Measurements from ENCODE around the gene ALPK1.
"Not testable (repeated sequence)": the region's sequence is repeated elsewhere in the genome, so short reads cannot be mapped to it uniquely, and the experiment has no call there.

Gene ALPK1

DNA sequence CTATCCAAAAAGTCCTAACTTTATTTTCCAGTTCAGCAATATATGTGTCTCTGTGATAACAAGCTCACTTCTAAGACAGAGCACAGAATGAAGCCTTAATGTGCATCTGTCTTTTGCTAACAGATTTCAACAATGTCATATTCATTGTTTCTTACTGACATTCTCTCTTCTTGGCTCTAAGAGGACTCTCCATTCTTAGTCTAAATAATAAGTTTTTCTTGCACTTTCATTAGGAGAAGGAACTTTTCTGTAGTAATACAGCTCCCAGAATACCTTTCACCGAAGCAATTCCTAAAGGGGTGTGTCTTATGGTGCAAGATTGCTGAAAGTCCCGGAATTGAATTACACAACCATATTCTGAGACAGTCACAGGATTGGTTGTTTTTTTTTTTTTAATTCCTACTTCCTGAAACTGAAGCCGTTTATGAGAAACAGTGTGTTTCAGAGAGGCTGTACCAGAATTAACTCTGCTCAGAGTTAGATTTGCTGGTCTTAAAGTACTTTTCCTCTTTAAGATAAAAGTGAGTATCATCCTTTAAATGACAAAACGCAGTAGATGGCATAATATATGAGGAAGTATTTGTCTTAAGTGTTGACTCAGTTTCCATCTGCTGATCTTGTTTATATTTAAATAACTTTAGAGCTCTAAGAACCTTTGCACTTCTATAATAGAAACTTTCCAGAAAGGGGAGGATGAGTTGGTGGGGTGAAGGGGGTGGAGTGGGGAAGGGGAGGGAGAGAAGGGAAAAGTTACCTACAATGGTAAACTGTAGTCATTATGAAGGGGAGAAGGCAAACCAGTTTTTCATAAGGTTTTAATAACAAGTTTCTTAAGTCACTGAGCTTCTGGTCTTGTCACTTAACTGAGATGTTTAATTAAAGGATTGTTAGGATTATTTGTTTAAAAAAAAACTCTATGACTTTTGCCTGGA is at the start of gene ALPK1:
Gene ALPK1, plus strand, starts transcription at position 421 of the 932 bp plus-strand sequence.
- DNase-seq (ENCODE audit: low read depth in 2 of 2): no peak

- no peak for DNase-seq (ENCODE audit: low read depth in 2 of 2)
Measured at GRCh38 chr4:112251019-112251643, 46.0 kb upstream of the ALPK1 start.

DNA sequence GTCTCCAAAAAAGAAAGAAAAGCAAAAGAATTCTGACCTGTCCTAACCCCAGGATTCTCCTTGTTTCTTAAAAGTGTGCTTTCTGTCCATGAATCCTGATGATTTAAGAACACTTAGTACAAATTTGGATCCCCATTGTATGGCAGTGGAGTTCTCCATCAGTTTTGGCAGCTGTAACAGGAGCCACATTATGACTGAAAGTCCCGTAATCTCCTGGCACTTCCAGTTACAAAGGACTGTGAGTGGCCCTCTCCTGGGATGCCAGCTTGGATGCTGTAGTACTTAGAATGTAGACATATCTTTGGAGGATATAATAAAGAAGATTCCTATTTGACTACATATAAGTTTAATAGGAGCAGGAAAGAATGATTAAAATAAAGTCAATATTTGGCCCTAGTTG is 44.9 kb upstream of the ALPK1 start:
- DNase-seq (ENCODE audit: low read depth in 2 of 2): no peak

- DNase-seq (ENCODE audit: low read depth in 2 of 2): no peak
Measured at GRCh38 chr4:112253382-112254000, 43.7 kb upstream of the ALPK1 start.

DNA sequence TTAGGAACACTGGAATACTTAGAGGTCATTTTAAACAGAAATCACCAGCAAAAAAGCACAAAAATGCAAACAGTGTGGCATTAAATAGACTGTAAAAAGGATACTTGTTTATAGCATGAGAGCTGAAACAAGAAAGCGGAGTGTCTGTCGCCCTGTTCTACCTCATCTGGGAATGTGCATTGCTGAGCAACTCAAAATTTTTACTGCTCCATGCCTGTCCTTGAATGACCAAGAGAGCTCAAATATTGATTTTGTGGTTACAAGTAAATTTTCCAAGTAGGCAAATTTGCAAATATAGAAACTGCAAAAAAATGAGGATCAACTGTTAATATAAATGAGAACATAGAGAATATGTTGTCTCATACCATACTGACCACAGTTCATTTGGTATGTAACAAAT is 40.1 kb upstream of the ALPK1 start:
- no peak for DNase-seq (ENCODE audit: low read depth in 2 of 2)

DNA sequence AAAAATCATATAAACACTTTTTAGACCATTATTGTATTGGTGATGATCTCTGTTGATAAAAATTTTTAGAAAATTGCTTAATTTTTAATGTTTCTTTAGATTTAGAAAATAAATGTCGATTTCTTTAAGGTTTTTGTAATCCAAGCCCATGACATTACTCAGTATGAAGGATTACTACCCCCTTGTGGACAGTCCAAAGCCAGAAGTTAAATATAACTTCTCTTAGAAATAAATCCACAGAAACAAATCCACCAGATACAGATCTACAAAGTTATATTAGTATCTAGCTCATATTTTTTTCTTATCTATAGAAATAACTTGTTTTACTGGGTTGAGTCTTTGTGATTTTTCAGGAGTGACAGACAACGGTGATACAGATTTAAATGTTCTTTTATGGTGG is 30.3 kb upstream of the ALPK1 start:
- no peak for DNase-seq (ENCODE audit: low read depth in 2 of 2)

GRCh38 chr4:112270051-112270450 is 27.1 kb upstream of the ALPK1 start:
- DNase-seq (ENCODE audit: low read depth in 2 of 2): no peak

- DNase-seq (ENCODE audit: low read depth in 2 of 2): no peak
Measured at GRCh38 chr4:112270640-112271421, 26.3 kb upstream of the ALPK1 start.

- no peak for DNase-seq (ENCODE audit: low read depth in 2 of 2)
Measured at GRCh38 chr4:112272292-112272691, 24.9 kb upstream of the ALPK1 start.

GRCh38 chr4:112274959-112275358 is 22.2 kb upstream of the ALPK1 start:
- DNase-seq (ENCODE audit: low read depth in 2 of 2): no peak

DNA sequence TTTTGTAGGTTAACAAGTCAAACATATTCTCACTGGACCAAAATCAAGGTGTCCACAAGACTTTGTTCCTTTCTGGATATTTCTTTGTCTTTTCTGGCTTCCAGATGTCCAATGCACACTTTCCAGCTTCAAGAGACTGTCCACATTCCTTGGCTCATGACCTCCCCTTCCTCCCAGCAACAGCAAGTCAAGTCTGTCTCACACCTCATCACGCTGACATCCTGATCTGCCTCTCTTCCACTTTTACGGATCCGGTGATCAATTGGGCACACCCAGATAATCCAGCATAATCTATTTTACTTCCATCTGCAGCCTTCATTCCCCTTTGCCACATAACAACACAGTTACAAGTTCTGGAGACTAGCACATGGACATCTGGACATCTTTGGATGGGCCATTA is 21.1 kb upstream of the ALPK1 start:
- no peak for DNase-seq (ENCODE audit: low read depth in 2 of 2)

- DNase-seq (ENCODE audit: low read depth in 2 of 2): no peak
Measured at GRCh38 chr4:112277220-112277619, 19.9 kb upstream of the ALPK1 start.

DNA sequence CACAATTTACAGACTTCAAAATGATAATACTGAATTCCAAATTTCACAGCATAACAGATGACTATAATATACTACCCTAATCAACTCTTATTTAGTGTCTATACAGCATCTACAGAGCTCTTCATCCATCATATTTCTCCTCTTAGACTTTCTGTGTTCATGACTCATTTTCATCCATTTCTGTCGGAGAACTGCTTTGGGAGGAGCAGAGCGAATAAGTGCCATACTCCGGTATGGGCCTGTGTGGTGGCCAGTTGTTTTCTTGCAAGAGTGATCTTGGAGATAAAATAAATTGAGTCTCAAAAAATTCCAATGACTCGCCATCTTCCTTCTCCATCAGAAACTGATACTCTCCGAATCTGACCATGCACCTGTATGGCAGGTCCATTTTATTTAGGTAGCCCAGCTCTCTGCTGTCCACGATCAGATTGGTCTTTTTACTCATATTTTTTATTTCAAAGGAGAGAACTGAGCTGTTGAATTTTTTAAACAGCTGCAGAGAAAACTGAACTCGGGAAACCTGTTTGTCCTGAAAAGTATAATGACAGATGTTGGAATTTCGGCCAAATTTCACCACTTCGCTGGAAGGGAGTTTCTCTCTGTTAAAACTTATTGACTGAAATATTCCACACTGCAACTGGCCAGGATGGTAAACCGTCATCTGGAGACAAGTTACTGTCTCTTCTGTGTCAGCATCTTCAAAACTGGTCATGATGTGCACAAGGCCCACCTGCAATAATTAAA is 19.3 kb upstream of the ALPK1 start:
- DNase-seq (ENCODE audit: low read depth in 2 of 2): no peak

DNA sequence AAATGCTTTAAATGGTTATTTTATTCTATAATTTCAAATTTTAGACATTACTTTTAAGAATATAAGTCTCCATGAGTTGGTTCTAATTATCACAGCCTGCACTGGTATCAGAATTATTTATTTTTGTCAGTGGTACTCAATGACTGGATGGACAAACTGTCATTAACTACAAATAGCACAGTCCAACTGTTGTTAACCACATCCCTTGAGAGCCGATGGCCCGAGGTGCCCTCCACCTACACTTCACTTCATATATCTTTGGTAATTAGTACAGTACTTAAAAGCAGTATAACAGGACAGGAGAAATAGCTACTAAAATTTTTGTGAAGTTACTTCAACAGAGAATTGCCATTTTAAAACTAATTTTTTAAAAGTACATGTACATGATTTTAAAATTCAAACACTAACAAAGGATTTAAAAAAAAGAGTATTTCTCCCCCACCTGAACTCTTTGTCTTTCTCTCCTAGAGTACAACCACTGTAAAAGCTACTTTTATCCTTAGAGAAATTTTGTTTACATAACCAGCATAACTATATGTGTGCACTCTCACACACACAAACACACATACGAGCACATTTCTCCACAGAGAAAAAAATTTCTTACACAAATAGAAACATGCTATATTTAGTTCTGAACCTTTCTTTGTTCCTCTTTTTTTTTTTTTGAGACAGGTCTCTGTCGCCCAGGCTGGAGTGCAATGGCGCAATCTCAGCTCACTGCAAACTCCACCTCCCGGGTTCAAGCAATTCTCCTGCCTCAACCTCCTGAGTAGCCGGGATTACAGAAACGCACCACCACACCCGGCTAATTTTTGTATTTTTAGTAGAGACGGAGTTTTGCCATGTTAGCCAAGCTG is 17.9 kb upstream of the ALPK1 start:
- DNase-seq (ENCODE audit: low read depth in 2 of 2): no peak

DNA sequence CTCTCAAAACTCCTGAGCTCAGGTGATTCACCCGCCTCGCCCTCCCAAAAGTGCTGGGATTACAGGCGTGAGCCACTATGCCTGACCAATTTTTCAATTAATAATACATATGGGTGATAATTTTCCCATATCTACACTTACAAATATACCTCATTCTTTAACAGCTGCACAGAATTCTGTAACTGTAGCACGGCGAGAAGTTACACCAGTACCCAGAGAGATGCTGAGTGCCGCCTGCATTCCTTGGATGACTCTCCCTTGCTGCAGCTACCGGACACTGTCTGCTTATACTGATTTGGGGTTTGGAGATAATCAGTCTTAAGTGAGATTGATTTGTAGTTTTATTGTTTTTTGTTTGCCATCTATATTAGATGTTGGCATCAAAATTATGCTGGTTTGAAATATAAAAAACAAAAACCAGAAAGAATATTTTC is 17.3 kb upstream of the ALPK1 start:
- DNase-seq (ENCODE audit: low read depth in 2 of 2): no peak

DNA sequence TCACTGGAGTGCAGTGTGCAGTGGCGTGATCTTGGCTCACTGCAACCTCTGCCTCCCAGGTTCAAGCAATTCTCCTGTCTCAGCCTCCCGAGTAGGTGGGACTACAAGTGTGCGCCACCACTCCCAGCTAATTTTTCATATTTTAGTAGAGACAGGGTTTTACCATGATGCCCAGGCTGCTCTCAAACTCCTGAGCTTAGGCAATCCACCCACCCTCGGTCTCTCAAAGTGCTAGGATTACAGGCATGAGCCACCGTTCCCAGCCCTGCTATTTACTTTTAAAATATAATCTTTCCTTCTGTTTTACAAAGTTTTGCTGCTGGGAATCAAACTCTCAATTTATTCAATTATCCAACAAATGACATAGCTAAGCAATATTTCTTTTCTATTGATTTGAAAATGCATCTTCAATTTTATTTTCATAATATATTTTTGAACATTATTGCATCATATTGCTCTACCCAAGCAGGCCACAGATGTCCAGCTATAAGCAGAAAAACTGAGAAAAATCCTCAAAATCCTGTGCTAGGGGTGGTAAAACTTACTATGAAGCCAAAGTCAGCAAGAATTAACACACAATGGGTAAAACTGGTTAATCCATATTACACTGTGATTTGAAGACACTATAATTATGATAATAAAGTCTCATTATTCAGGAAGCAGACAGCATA is 16.6 kb upstream of the ALPK1 start:
- no peak for DNase-seq (ENCODE audit: low read depth in 2 of 2)

- not testable (repeated sequence) for DNase-seq (ENCODE audit: low read depth in 2 of 2)
Measured at GRCh38 chr4:112281895-112282398, 15.2 kb upstream of the ALPK1 start.

DNA sequence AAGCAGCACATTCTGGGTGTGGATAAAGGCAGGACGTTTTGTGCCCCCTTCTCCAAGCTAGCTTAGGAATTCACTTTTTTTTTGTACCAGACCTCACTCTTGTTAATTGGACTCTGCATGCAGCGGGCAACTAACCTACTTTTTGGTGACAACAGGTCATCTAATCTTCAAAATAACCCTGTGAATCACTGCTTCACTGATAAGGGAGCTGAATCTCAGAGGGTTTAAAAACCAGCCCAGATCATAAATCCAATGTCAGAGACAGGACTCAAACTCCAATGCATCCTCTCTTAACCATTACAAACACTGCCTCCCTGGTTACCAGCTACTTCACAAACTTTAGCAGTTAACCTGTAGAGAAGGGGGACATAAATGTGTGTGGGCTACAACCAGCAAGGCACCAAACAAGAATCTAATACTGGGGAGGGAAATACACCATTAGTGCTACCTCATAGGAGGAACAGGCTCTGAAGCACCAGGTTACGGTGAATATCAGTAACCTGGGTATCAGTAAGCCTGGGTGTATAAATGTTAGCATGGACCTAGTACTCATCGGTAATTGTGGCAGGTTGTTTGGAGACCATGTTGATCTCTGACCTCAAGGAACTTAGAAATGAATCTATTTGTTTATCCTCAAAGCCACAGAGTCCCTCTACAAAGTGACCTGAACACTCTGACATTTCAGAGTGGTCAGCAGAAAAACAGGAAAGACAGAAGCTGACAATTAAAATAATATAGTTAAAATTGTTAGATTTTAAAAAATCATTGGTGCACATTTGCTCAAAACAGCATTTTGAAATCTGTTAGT is 14.1 kb upstream of the ALPK1 start:
- DNase-seq (ENCODE audit: low read depth in 2 of 2): no peak

DNA sequence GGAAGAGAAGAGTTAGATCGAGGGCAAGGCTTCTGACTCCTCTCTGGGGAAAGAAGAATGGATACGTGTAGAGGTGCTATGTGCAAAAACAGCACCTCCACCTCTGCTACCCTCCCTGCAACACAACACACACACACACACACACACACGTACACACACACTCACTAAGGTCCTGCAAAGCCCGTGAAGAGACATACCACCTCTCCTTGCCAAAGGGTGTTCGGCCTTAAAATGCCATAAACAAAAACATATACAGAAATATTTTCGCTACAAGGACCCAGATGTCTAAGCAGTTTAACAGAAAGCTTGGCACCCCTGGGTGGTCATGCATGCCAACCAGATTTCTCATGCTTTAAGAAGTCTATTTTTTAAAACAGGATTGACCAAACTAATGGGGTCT is 13.0 kb upstream of the ALPK1 start:
- DNase-seq (ENCODE audit: low read depth in 2 of 2): no peak

Measured in stimulated activated CD8-positive, alpha-beta memory T cell treated with anti-CD3 and anti-CD28 coated beads, Interleukin-2, amount 100 ng/mL, for 48 hours (primary cell).